HG03432 (cell line): ENCODE data around the gene UBB.

ENCODE experiments used
- ATAC-seq: cut with Tn5 transposase; IDR thresholded peaks from one replicate; pipeline ENCODE4 v1.9.1; 2021; ENCODE audit warnings: mild to moderate bottlenecking, moderate library complexity; ENCODE audit not compliant: unreplicated experiment

Gene UBB

GRCh38 chr17:16417399-16417798, 36.5 kb downstream of the UBB start:
- no peak for ATAC-seq

DNA sequence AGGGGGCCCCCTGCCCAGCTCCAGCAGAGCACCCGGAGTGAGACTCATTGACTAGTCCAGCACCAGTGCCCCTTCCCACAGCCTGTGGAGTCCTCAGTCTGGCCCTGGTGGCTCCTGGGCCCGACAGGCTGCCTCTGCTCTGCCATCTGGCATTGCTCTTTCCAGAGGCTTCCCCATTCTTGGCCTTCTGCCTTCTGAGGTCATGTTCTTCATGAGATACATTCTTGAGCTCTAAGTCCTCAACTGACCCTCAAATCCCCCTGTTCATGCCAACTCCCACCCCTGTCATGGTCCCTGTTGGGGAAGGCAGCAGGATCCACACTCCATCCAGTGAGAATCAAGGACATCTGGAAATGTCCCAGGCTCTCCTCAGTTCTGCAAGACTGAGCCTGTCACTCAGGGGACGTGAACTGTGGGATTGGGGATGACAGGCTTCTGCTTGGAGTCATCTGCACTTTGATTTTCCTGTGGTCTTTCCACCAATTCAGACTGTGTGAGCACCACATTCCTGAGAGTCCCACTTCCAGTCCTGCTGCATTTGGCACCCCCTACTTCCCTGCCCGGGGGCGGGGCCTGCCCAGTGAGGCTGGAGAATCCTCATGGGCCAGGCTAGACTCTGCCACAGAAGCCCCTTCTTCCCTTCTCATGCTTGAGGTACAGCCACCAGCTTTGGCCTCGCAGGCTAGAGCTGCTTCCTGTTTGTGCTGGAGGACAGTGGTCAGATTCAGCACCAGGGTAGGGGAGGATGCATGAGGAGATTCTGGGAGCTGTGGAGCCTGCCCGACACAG, 37.2 kb downstream of the UBB start:
- no peak for ATAC-seq

- no peak for ATAC-seq
These were observed 37.8 kb downstream of the UBB start for GRCh38 chr17:16418685-16419068.

GRCh38 chr17:16419074-16419928, 38.4 kb downstream of the UBB start:
- peak; percentile 38 for ATAC-seq

DNA sequence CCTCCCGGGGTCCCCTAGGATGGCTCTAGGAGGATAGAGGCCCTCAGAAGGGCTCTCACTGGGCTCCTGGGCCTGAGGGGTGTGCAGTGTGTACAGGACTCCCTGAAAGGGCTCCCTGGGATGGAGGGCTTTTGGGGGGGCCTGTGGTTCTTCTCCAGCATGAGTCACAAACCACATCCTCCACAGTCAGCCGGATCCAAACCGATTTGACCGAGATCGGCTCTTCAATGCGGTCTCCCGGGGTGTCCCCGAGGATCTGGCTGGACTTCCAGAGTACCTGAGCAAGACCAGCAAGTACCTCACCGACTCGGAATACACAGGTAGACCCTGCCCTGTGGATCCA, 39.0 kb downstream of the UBB start:
- peak; percentile 2 for ATAC-seq

DNA sequence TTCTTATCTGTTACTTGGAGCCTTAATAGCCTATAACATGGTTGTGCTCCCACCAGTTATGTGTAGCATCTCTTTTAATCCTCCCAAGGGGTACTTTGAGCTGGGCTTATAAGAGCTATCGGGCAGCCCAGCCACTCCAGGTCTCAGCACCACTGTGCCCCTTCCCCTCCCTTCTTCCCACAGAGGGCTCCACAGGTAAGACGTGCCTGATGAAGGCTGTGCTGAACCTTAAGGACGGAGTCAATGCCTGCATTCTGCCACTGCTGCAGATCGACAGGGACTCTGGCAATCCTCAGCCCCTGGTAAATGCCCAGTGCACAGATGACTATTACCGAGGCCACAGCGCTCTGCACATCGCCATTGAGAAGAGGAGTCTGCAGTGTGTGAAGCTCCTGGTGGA, 41.5 kb downstream of the UBB start:
- no peak for ATAC-seq

- ATAC-seq: no peak
These were observed 42.5 kb downstream of the UBB start for GRCh38 chr17:16423226-16423872.

DNA sequence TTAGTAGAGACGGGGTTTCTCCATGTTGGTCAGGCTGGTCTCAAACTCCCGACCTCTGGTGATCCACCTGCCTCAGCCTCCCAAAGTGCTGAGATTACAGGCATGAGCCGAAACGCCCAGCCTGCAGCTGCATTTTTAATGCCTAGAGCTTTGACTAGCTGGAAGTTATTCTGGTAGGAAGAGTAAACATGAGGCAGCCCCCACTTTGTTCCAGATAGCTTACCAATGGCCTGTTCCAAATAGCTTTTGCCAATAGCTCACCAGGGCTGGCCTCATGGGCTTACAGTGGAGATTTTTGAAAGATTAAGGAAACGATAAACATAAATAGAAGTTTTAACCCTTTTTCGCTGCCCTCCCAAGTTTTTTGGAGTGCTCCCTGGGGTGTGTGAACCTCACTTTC, 44.3 kb downstream of the UBB start:
- ATAC-seq: no peak

GRCh38 chr17:16425698-16426659, 45.1 kb downstream of the UBB start:
- ATAC-seq: no peak

GRCh38 chr17:16427020-16427419, 46.1 kb downstream of the UBB start:
- ATAC-seq: no peak

DNA sequence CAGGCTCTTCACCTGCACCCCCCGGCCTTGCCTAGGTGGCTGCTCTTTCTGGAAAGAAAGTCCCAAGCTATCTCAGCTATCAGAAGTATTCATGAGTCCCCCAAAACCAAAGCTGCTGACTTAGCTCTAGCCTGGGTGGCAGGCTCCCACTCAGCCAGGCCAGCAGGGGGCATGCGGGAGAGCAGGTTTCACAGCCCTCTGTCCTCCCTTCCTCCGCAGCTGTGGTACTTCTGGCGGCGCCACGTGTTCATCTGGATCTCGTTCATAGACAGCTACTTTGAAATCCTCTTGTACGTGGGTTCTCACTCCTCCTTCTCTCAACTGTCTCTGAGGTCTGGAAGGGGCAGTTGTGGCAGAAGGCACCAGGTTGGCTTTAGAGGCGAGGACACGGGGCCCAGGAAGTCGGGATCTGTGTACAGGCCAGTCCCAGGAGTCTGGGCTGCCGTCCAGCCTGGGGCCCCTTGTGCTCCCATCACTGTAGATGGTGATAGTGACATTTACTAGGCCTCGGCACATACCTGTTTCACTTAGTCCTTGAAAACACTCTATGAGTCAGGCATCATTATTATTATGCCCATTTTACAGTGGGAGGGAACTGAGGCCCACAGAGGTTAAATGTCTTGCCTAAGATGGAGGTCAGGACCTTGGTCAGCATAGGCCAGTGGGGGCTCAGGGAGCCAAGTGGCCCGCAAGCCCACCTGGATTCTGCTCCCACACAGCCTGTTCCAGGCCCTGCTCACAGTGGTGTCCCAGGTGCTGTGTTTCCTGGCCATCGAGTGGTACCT, 47.4 kb downstream of the UBB start:
- no peak for ATAC-seq

DNA sequence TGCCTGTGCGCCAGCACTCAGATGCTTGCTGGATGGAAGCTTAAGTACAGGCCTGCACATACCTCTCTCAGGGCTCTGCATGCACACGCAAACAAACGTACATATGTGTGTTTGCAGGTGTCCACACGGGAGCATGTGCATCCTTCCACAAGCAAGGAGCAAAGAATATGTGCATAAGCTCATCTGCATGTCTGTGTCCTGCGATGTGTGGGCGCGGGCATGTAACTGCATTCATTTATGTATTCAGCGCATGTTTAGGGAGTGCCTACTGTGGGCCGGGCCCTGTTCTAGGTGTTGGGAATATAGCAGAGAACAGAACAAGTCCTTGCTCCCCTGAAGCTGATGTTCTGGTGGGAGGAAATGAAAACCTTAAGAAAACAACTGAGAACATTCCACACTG, 48.2 kb downstream of the UBB start:
- ATAC-seq: no peak

- ATAC-seq: no peak
These were observed 49.8 kb downstream of the UBB start for GRCh38 chr17:16430650-16431049.

DNA sequence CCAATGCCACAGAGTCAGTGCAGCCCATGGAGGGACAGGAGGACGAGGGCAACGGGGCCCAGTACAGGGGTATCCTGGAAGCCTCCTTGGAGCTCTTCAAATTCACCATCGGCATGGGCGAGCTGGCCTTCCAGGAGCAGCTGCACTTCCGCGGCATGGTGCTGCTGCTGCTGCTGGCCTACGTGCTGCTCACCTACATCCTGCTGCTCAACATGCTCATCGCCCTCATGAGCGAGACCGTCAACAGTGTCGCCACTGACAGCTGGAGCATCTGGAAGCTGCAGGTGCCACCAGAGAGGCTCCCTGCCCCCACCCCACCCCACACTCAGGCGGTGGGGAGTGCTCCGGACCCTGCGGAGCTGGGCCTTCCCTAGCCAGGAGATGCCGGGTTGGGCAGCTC, 51.1 kb downstream of the UBB start:
- no peak for ATAC-seq
